ENCODE measurements around the gene SVOP.

GRCh38 chr12:109029411-109029810 is 8.5 kb upstream of the SVOP start:
- TF ChIP-seq SIN3A (IDR thresholded peaks at IDR 0.05; ENCODE audit: borderline replicate concordance, insufficient read depth, low read length) (no peak), POLR2AphosphoS5 (IDR thresholded peaks at IDR 0.05; ENCODE audit: low read depth, low read length) (no peak)

All from PFSK-1 (cell line).